ENCODE measurements around the gene EPHB3.
A peak's percentile ranks its signal among the peaks of the same experiment; 100 is the strongest.

Gene EPHB3

DNA sequence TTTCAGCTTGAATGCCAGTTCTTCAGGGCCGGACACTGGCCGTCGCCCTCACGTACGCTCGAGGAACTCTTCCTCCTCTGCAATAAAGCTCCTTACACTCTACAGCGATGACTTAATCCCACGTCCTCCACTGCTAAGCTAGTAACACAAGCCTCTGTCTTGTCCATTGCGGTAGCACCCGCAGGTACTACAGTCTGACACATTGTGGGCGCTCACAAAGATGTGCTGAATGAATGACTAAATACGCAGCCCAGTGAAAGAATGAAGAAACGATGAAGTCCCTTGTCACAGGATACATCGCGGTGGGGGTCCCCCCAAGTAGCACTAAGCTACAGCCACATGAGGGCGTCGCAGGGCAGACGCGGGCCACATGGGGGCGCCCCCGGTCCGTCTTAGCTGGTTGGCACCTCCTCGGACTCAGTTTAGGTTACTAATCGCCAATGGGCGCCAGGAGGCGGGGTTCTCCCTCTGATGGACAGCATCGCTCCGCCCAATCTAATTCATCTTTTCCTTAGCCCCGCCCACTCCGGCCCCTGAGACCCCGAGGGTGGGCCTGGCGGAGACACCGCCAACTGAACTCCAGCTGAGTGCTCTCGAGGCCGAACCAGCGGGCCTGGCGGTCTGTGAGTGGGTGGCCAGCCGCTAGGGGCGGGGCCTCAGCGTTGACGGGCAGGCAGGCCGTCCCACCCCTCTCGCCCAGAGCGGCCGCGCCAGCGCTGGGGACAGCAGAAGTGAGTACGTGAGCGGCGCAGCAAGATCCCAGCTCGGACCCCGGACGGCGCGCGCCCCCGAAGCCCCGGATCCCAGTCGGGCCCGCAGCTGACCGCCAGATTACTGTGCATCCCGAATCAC is at the start of gene EPHB3:
Gene EPHB3 (plus strand): TSS at position 725 of the 852 bp plus-strand sequence. CDS start 451 bp downstream, outside the sequence.
- DNase-seq (ENCODE audit: low read depth in 2 of 2, low spot score in 1 of 2), result peak; percentile 74 to 78

- DNase-seq (ENCODE audit: low read depth in 2 of 2, low spot score in 1 of 2), result no peak
These were observed 49.0 kb upstream of the EPHB3 start for GRCh38 chr3:184512621-184513020.

GRCh38 chr3:184513276-184514170 is 48.1 kb upstream of the EPHB3 start:
- peak; percentile 61 to 64 for DNase-seq (ENCODE audit: low read depth in 2 of 2, low spot score in 1 of 2)

- DNase-seq (ENCODE audit: low read depth in 2 of 2, low spot score in 1 of 2), result no peak
These were observed 47.5 kb upstream of the EPHB3 start for GRCh38 chr3:184514171-184514490.

- DNase-seq (ENCODE audit: low read depth in 2 of 2, low spot score in 1 of 2), result no peak
These were observed 37.6 kb upstream of the EPHB3 start for GRCh38 chr3:184523825-184524615.

DNA sequence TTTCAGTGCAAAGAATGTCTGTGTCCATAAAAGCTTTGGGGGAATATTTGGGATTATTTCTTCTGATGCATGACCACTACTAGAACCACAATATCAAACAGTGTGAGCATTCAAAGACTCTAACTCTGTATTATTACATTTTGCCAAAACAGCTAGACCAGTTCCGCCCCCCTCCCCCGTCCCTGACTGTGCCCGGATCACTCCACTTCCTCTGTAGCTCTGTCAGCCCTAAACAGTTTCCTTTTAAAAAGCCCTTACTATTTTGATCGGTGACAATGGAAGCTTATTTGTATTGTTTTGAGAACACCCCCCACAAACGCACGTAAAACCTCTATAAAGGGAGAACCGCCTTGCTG is 36.6 kb upstream of the EPHB3 start:
- DNase-seq (ENCODE audit: low read depth in 2 of 2, low spot score in 1 of 2), result no peak

GRCh38 chr3:184525337-184526087 is 36.1 kb upstream of the EPHB3 start:
- DNase-seq (ENCODE audit: low read depth in 2 of 2, low spot score in 1 of 2), result no peak

GRCh38 chr3:184526088-184526433 is 35.5 kb upstream of the EPHB3 start:
- no peak for DNase-seq (ENCODE audit: low read depth in 2 of 2, low spot score in 1 of 2)

DNA sequence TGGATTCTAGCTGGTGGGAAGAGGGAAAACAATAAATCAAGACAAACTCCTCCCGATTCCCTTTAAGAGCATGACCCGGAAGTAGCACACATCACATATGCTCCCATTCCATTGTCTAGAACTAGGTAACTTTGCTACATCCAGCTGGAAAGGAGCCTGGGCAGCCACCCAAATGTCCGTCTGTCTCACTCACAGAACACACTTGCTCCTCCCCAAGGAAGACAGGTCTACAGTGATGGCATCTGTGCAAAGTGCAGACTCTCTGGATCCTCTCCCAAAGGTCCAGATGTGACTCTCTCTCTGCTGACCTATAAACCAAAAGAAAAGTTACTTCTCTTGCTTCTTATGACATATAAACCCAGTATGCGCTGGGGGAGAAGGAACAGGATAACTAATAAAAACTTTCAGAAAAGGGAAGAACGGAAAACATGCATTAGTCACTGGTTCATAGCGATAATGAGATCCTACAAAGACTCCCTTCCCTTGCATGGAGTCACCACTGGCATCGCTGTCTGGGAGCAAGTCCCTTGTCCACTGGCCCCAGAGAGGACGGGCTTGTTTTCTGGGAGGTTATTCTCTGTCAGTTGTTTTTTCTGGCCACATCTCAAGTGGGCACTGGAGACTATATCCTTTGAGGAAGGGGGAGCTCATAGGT is 29.8 kb upstream of the EPHB3 start:
- no peak for DNase-seq (ENCODE audit: low read depth in 2 of 2, low spot score in 1 of 2)

- DNase-seq (ENCODE audit: low read depth in 2 of 2, low spot score in 1 of 2), result no peak
These were observed 28.4 kb upstream of the EPHB3 start for GRCh38 chr3:184532940-184533732.

DNA sequence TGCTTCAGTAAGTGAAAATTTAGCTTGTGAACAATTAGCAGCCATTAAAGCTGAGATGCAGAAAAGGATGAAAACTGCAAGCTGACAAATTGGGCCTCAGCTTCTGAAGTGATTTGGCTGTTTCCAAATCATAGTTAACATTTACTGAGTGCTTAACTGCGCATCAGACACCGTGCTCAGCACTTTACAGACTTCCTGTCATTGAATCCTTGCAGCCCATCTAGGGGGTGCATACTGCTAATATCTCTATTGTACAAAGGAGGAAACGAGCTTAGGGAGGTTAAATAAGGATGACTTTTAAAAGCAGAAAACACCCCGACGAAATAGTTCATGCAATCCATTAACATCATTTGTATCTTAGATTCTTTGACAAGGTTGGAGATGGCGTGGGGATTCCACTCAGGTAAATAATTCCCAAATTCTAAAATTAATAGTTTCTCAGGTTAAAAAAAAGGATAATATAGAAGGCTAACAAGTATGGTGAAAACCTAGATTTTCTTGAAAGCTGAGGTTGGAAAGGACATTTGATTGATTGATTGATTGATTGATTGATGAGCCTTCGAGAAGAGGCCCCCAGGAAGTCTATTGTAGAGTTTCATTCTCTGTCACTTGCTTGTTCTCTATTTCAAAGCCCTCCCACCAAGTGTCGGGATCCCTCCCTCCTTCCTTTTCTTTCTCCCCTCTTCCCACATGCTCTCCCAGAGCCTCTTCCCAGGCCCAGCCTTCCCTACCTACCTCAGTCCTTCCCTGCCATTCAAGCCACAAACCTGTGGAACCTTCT is 23.5 kb upstream of the EPHB3 start:
- no peak for DNase-seq (ENCODE audit: low read depth in 2 of 2, low spot score in 1 of 2)

DNA sequence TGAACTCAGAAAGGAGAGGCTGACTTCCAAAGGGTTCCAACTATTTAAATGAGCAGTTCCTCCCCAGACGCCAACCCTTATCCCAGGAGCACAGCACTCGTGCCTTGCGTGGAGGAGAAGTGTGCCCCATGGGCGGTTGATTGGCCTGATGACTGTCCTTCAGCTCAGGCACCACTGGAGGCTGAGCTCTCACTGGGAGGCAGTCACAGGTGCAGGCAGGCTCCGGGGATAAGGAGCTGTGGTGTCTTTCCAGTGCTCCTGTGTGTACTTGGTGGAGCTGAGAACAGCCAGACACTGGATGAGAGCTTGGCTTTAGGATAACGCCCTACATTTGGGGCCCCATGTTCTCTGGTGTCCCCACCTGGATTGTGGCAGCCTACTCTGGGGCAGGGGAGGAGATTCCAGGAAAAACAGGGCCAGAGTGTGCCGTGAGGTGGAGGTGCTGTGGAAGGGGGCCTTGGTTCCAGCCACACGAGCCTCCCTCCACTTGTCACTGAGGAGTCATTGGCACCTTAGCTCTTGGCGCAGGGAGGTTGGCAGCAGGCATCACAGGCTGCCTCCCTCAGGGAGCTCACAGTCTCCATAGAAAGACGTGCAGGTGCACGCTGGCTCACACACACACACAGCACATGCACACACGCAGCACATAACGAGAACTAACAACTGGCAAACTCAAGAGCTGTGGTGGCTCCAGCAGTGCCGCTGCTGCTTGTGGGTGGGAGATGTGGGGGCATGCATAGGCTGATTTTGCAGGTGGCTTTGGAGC is 22.7 kb upstream of the EPHB3 start:
- DNase-seq (ENCODE audit: low read depth in 2 of 2, low spot score in 1 of 2), result no peak

DNA sequence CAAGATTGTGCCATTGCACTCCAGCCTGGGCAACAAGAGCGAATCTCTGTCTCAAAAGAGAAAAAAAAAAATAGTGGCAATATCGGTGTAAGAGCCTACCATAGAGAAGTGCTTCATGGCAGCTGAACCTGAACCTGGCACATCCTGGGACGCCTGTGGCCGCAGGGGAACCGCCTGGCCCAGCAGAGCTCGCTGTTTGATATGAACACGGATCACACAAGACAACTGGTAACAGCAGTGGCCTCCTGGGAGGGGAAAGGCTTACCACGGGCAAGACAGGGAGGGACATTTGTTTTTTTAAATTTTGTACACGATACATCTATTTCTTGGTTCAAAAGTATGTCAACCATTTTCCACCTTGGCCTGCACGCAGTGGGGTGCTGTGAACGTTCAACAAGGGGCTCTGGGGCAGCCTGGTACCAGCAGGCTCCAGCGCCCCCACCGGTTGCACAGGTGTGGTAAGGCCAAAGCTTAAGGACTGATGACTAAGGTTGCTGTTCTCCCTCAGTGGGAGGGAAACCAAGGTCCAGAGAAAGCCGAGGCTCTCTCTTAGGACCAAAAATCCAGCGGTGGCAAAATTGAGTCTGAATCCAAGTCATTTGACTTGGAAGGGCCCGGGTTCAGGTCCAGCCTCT is 21.7 kb upstream of the EPHB3 start:
- no peak for DNase-seq (ENCODE audit: low read depth in 2 of 2, low spot score in 1 of 2)

GRCh38 chr3:184540777-184541681 is 20.6 kb upstream of the EPHB3 start:
- DNase-seq (ENCODE audit: low read depth in 2 of 2, low spot score in 1 of 2), result peak; percentile 38 to 54

DNA sequence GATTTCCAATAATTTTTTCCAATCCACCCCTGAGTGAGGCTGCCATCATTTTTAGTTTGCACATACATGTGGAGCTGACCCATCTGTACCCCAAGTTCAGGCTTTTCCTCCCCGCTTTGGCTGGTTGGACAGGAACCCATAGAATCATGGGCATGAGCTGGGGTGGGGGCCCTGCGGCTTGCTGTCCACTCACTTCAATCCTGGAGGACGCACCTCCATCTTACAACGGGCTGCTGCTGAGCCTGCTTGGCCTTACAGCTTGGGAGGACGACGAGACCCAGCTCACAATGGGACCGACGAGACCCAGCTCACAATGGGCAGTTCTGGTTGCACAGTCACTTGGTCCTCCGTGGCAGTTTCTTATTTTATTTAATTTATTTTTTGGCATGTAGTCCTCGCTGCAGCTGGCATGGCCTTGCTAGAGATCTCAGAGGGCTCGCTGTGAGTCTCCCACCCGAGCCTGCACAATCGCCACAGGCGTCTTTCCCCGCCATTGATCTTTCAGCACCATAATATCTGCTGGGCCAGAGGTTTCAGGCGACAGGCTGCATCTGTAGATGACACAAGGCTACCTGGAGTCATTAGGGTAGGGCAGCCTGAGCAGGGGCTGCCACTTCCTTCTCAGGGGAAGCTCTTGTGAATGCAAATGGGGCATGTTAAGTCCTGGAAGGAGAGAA is 19.6 kb upstream of the EPHB3 start:
- no peak for DNase-seq (ENCODE audit: low read depth in 2 of 2, low spot score in 1 of 2)

DNA sequence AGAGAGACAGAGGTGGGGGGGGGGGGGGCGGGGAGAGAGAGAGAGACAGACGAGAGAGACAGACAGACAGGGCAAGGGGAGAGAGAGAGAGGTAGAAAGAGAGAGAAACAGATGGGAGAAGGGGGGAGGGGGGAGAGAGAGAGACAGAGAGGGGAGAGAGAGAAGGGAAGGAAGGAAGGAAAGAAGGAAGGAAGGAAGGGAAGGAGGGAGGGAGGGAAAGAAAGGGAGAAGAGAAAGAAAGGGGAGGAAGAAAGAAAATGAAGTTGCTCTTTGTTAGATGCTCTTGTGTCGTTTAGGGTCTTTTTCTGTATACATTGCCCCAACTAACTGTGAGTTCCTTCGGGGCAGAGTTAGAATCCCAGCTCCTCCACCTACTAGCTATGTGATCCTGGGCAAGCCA is 19.0 kb upstream of the EPHB3 start:
- no peak for DNase-seq (ENCODE audit: low read depth in 2 of 2, low spot score in 1 of 2)
